Measurements from ENCODE around the gene PSMB7. TPM values are rescaled to one million over a fixed set of nuclear protein-coding genes. Genes with fewer than 3 reads are reported as not detected.

Gene PSMB7
- total RNA-seq, 1 experiment from 2014 or later = 187 TPM

- TF ChIP-seq, protein P1, sequence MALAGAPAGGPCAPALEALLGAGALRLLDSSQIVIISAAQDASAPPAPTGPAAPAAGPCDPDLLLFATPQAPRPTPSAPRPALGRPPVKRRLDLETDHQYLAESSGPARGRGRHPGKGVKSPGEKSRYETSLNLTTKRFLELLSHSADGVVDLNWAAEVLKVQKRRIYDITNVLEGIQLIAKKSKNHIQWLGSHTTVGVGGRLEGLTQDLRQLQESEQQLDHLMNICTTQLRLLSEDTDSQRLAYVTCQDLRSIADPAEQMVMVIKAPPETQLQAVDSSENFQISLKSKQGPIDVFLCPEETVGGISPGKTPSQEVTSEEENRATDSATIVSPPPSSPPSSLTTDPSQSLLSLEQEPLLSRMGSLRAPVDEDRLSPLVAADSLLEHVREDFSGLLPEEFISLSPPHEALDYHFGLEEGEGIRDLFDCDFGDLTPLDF (CRISPR knock-in tag; IDR thresholded peaks at IDR 0.05) = no peak
- TF ChIP-seq PRRX2 (CRISPR knock-in tag; IDR thresholded peaks at IDR 0.05) = no peak
- TF ChIP-seq IRF2 (CRISPR knock-in tag; IDR thresholded peaks at IDR 0.05; ENCODE audit: borderline replicate concordance, low read depth) = no peak
- TF ChIP-seq, protein P2, sequence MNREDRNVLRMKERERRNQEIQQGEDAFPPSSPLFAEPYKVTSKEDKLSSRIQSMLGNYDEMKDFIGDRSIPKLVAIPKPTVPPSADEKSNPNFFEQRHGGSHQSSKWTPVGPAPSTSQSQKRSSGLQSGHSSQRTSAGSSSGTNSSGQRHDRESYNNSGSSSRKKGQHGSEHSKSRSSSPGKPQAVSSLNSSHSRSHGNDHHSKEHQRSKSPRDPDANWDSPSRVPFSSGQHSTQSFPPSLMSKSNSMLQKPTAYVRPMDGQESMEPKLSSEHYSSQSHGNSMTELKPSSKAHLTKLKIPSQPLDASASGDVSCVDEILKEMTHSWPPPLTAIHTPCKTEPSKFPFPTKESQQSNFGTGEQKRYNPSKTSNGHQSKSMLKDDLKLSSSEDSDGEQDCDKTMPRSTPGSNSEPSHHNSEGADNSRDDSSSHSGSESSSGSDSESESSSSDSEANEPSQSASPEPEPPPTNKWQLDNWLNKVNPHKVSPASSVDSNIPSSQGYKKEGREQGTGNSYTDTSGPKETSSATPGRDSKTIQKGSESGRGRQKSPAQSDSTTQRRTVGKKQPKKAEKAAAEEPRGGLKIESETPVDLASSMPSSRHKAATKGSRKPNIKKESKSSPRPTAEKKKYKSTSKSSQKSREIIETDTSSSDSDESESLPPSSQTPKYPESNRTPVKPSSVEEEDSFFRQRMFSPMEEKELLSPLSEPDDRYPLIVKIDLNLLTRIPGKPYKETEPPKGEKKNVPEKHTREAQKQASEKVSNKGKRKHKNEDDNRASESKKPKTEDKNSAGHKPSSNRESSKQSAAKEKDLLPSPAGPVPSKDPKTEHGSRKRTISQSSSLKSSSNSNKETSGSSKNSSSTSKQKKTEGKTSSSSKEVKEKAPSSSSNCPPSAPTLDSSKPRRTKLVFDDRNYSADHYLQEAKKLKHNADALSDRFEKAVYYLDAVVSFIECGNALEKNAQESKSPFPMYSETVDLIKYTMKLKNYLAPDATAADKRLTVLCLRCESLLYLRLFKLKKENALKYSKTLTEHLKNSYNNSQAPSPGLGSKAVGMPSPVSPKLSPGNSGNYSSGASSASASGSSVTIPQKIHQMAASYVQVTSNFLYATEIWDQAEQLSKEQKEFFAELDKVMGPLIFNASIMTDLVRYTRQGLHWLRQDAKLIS (CRISPR knock-in tag; IDR thresholded peaks at IDR 0.05; ENCODE audit: borderline replicate concordance) = no peak
- no peak for TF ChIP-seq NR3C1 (CRISPR knock-in tag; conservative IDR thresholded peaks at IDR 0.05; ENCODE audit: low read depth)
- TF ChIP-seq FOXJ3 (CRISPR knock-in tag; IDR thresholded peaks at IDR 0.05; ENCODE audit: borderline replicate concordance) = no peak
- no peak for TF ChIP-seq ZNF416 (CRISPR knock-in tag; IDR thresholded peaks at IDR 0.05)
- no peak for TF ChIP-seq ATF6 (CRISPR knock-in tag; IDR thresholded peaks at IDR 0.05)
- TF ChIP-seq SOX15 (CRISPR knock-in tag; IDR thresholded peaks at IDR 0.05) = no peak
These were observed 4.8 kb downstream of the PSMB7 start (continued) for GRCh38 chr9:124410321-124410913.

DNA sequence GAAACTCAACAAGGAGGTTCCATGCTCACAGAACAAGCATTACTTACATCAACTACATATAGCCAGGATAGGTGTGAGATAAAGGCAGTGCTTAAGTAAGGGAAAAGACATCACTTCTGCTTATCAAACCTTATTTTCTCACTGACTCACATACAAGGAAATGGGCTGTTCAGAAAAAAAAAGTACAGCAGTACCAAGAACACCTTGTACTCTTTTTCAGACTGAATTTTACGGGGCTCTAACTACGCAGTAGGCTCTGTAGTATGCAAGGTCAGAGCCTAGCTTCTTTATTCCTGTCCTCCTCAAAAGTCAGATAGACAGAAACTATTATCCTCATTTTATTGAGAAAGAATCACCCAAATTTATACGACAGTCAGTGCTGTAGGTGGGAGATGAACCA lies 5.8 kb downstream of the PSMB7 start:
- ATAC-seq (no peak), DNase-seq (ENCODE audit: low spot score) (no peak)
- Mint-ChIP-seq H3K9me3 (no peaks in the 10 kb centered on the region), H3K4me3 (no peak overlapping the region), H3K36me3 (peaks cover 71% of the 10 kb centered on the region), H3K27ac (no peak overlapping the region), H3K4me1 (peaks cover 4% of the 10 kb centered on the region), H3K27me3 (ENCODE audit: low read depth) (no peaks in the 10 kb centered on the region)
- TF ChIP-seq MXD4 (CRISPR knock-in tag; IDR thresholded peaks at IDR 0.05; ENCODE audit: borderline replicate concordance) = no peak
- no peak for TF ChIP-seq RORB (CRISPR knock-in tag; IDR thresholded peaks at IDR 0.05)
- TF ChIP-seq RELA (CRISPR knock-in tag; IDR thresholded peaks at IDR 0.05; ENCODE audit: borderline replicate concordance) = no peak
- no peak for TF ChIP-seq JUN (CRISPR knock-in tag; IDR thresholded peaks at IDR 0.05)
- TF ChIP-seq ZNF423 (CRISPR knock-in tag; IDR thresholded peaks at IDR 0.05) = no peak
- POLR2A ChIA-PET = no interaction called here
- CTCF ChIA-PET = interaction anchor here (0.9 to 1.4 kb wide), 7 partner anchors 8 to 287 kb away, joined by 3 to 17 read pairs (median 4); no protein-coding TSS in a partner anchor

DNA sequence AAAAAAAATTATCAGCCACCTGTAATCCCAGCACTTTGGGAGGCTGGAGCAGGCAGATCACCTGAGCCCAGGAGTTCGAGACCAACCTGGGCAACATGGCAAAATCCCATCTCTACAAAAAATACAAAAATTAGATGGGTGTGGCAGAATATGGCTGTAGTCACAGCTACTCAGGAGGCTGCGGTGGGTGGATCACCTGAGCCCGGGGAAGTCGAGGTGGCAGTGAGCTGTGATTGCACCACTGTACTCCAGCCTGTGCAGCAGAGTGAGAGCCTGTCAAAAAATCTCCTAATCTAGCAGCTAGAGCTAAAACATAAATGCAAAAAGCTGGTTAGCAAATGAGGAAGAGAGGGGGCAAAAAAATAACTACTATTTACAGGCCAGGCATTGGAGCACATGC lies 12.0 kb downstream of the PSMB7 start:
- Mint-ChIP-seq H3K9me3 (no peaks in the 10 kb centered on the region), H3K36me3 (peaks cover 42% of the 10 kb centered on the region), H3K4me3 (no peak overlapping the region)

More for the DNA sequence above, 12.0 kb downstream of the PSMB7 start:
- DNase-seq (ENCODE audit: low spot score) (no peak), ATAC-seq (no peak)
- Mint-ChIP-seq H3K27ac (no peak overlapping the region), H3K27me3 (ENCODE audit: low read depth) (no peaks in the 10 kb centered on the region), H3K4me1 (peaks cover 27% of the 10 kb centered on the region)
- TF ChIP-seq MYBL2 (CRISPR knock-in tag; IDR thresholded peaks at IDR 0.05) = no peak
- ChIA-PET CTCF (interaction anchor here (1.2 kb wide), 1 partner anchor 9 kb away, joined by 4 read pairs; no protein-coding TSS in a partner anchor), POLR2A (no interaction called here)

Data from WTC11 (cell line).